ENCODE results near the gene MRPL30. TPM values are rescaled to one million over a fixed set of nuclear protein-coding genes. Genes with fewer than 3 reads are reported as not detected.
A peak's percentile ranks its signal among the peaks of the same experiment; 100 is the strongest.
"Not testable (repeated sequence)": the region's sequence is repeated elsewhere in the genome, so short reads cannot be mapped to it uniquely, and the experiment has no call there.

Gene MRPL30
- total and polyA plus RNA-seq, 5 experiments from 2014 or later, result 19.1 to 23.5 (median 20.7) TPM

DNA sequence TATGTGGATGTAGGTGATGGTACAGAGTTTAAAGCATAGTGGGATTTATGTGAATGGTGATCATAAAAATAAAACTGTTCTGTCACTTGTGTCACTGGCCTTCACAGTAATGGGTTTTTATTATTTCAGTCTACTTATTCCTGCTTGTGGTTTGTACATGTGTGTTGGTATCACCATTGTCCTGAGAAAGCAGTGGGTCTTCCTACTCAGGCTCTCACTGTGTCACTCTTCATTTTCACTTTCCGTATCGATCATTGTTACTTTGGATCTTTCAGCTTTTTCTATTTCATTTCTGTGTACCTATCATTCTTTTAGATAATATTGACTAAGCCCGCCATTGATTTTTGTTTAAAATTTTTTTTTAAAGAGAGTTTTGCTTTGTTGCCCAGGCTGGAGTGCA is 7.4 kb downstream of the MRPL30 start:
- Mint-ChIP-seq H3K27ac (peak overlapping the region in 1 of 10 donors; percentile 36), H3K27me3 (no peaks in the 10 kb centered on the region), H3K36me3 (peaks cover 9 to 62% (median 16%) of the 10 kb centered on the region in 3 donors), H3K9me3 (no peaks in the 10 kb centered on the region), H3K4me3 (no peak overlapping the region), H3K4me1 (peaks cover 8 to 30% (median 23%) of the 10 kb centered on the region in 4 donors)
- POLR2A ChIA-PET, result no interaction called here
- ATAC-seq, result no peak
- DNase-seq, result no peak

DNA sequence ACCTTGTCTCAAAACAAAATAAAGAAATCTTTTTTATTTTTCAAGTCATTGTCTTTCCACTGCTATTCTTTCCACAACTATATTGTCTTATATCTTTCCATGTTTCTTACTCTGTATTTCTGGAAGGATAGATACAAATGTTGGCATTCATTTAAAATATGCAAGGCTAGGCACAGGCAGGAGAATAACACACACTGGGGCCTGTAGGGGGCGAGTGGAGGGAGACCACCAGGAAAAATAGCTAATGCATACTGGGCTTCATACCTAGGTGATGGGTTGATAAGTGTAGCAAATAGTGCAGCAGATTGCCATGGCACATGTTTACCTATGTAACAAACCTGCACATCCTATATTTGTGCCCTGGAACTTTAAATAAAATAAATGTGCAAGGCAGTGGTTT is 9.6 kb downstream of the MRPL30 start:
- no peaks in the 10 kb centered on the region for H3K27me3 Mint-ChIP-seq
- peaks cover 9 to 72% (median 20%) of the 10 kb centered on the region in 3 donors for H3K36me3 Mint-ChIP-seq
- no peaks in the 10 kb centered on the region for H3K9me3 Mint-ChIP-seq
- ATAC-seq (no peak), DNase-seq (no peak)
- peak overlapping the region in 2 of 10 donors; percentile 16 to 66 for H3K27ac Mint-ChIP-seq
- POLR2A ChIA-PET, result no interaction called here
- peaks cover 4 to 17% (median 12%) of the 10 kb centered on the region in 4 donors for H3K4me1 Mint-ChIP-seq
- H3K4me3 Mint-ChIP-seq, result no peak overlapping the region

DNA sequence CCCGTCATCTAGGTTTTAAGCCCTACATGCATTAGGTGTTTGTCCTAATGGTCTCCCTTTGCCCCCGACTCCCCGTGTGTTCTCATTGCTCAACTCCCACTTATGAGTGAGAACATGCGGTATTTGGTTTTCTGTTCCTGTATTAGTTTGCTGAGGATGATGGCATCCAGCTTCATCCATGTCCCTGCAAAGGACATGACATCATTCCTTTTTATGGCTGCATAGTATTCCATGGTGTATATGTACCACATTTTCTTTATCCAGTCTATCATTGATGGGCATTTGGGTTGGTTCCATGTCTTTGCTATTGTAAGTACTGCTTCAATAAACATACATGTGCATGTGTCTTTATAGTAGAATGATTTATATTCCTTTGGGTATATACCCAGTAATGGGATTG is 11.4 kb downstream of the MRPL30 start:
- ATAC-seq, H3K27me3 Mint-ChIP-seq, H3K9me3 Mint-ChIP-seq, POLR2A ChIA-PET, H3K4me3 Mint-ChIP-seq, DNase-seq: not testable (repeated sequence)
- Mint-ChIP-seq H3K27ac (peak overlapping the region in 1 of 10 donors; percentile 51), H3K4me1 (peaks cover 2 to 17% (median 8%) of the 10 kb centered on the region in 4 donors), H3K36me3 (peaks cover 9 to 78% (median 24%) of the 10 kb centered on the region in 3 donors)

DNA sequence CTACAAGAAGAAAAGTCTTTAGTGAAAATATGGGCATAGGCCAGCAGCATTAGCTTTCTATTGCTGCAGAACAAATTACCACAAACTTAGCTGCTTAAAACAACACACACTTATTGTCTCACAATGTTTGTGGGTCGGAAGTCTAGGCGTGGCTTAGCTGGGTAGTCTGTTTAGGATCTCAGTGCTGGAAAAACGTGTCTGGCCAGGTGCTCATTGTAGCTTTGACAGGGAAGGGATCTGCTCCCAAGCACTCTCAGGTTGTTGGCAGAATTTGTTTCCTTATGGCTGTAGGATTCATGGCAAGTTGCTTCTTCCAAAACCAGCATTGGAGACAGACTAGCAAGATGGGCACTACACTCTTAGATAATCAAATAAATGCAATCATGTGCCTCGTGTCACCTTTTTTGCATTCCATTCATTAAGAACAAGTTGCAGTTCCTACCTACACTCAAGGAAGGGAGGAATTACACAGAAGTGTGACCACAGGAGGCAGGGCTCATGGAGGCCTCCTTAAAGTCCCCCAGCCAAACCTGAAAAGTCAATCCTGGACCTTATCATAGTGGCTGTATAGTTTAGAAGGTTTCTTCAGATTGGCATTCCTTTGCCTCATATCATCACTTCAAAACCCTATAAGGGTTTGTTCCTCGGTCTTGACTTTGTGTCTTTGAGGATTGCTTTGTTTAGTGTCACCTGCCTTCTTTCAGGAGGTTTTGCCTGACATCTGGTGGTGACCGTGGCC is 17.3 kb downstream of the MRPL30 start:
- DNase-seq (no peak), ATAC-seq (no peak)
- no peak overlapping the region for H3K4me3 Mint-ChIP-seq
- peaks cover 0 to 36% (median 8%) of the 10 kb centered on the region in 3 donors for H3K36me3 Mint-ChIP-seq
- peak overlapping the region in 8 of 10 donors; percentile 8 to 86 (median 63) for H3K27ac Mint-ChIP-seq
- peaks cover 0 to 1% (median 0%) of the 10 kb centered on the region in 4 donors for H3K4me1 Mint-ChIP-seq
- POLR2A ChIA-PET, result no interaction called here
- no peaks in the 10 kb centered on the region for H3K27me3 Mint-ChIP-seq
- H3K9me3 Mint-ChIP-seq, result no peaks in the 10 kb centered on the region

DNA sequence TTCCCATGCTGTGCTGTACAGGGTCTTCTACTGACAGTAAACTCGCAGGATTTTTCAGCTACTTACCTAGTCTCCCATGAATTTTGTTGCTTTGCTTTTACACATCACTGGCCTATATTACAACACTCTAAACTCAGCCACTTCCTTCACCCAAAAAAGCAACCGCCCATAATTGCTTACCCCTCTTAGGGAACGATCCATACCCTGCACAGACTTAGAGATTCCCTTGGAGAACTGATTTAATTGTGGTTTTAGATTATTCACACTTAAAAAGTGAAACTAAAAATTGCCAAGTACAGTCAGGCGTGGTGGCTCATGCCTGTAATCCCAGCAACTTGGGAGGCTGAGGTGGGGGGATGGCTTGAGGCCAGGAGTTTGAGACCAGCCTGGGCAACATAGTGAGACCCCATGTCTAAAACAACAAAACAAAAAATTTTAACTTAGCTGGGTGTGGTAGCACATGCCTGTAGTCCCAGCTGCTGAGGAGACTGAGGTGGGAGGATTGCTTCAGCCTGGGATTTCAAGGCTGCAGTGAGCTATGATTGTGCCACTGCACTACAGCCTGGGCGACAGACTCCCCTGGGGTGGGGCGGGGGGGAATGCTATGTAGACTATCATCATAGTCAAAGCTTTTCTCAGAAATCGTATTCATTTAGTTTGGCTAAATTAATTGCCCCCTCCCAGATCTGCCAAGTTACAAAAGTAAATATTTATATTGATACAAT is 19.3 kb downstream of the MRPL30 start:
- H3K27ac Mint-ChIP-seq, result peak overlapping the region in 9 of 10 donors; percentile 1 to 71 (median 36)
- H3K27me3 Mint-ChIP-seq, result no peaks in the 10 kb centered on the region
- no peaks in the 10 kb centered on the region for H3K9me3 Mint-ChIP-seq
- no peak for DNase-seq
- no peak overlapping the region for H3K4me3 Mint-ChIP-seq
- ATAC-seq, result no peak
- peaks cover 0 to 3% (median 0%) of the 10 kb centered on the region in 4 donors for H3K4me1 Mint-ChIP-seq
- POLR2A ChIA-PET, result no interaction called here
- peaks cover 0 to 29% (median 7%) of the 10 kb centered on the region in 3 donors for H3K36me3 Mint-ChIP-seq

DNA sequence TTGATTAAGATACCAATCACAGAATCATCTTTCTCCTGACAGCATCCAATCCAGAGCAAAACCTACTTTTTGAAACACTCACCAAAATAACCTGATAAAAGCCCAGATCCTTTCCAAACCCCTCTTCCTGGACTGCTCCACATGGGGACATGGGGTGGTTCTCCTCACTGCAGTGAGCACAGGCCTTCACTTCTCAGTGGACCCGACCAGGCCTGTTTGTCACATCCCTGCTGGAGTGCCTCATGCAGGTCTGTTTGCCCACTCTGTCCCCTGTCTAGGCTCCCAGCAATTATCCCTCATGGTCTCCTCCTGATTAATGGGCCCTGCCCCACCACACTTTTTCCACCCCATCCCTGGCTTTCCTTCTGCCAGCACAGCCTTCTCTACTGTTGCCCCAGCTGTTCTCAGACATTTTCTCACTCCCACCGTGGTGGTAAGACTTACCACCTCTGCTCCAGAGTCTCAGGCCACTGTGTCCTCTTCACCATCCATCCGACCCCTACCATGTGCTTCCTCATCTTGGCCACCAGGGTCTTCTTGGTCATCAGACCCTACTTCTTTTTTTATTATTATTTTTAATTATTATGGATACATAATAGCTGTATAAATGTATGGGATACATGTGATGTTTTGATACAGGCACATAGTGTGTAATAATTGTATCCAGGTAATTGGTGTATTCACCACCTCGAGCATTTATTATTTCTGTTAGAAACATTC is 21.1 kb downstream of the MRPL30 start:
- H3K4me1 Mint-ChIP-seq, result peaks cover 0 to 3% (median 0%) of the 10 kb centered on the region in 4 donors
- H3K4me3 Mint-ChIP-seq, result no peak overlapping the region
- H3K9me3 Mint-ChIP-seq, result peaks cover 0 to 3% (median 0%) of the 10 kb centered on the region in 9 donors
- H3K36me3 Mint-ChIP-seq, result peaks cover 0 to 11% (median 8%) of the 10 kb centered on the region in 3 donors
- ATAC-seq (no peak), DNase-seq (no peak)
- POLR2A ChIA-PET, result no interaction called here
- H3K27ac Mint-ChIP-seq, result peak overlapping the region in 8 of 10 donors; percentile 2 to 87 (median 63)
- no peaks in the 10 kb centered on the region for H3K27me3 Mint-ChIP-seq

DNA sequence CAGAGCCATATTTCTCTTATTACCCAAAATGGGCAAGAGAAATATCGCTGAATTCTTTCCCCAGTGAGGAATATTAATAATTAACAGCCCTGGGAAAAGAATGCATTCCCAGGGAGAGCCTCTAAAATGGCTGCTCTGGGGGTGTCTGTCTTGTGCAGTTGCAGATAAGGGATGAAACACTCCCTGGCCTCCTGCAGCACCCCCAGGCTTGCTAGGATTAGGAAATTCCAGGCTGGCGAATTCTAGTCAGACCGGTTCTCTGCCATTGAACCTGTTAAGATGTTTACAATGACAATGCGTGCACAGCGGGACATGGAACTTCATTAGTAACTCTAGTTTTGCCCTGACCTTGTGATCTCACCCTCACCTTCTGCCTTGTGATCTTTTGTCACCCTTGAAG is 24.5 kb downstream of the MRPL30 start:
- Mint-ChIP-seq H3K27me3 (no peaks in the 10 kb centered on the region), H3K4me3 (no peak overlapping the region), H3K36me3 (peaks cover 0 to 24% (median 13%) of the 10 kb centered on the region in 3 donors), H3K9me3 (peaks cover 0 to 3% (median 0%) of the 10 kb centered on the region in 9 donors), H3K4me1 (peaks cover 0 to 1% (median 0%) of the 10 kb centered on the region in 4 donors), H3K27ac (no peak overlapping the region)
- DNase-seq (no peak), ATAC-seq (no peak)
- POLR2A ChIA-PET, result no interaction called here

DNA sequence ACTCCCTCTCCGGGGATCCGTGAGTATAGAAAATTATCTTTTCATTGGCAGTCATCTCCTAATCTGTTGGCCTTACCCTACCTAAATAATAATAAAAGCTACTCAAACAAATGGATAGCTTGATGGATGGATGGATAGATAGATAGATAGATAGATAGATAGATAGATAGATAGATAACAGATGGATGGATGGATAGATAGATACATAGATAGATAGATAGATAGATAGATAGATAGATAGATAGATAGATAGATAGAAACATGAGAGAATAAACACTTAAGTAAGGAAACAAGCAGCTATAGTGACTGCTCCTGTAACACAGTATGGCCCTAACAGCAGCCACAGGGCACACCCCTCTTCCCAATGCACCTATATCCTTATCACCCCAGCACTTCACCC is 35.1 kb downstream of the MRPL30 start:
- POLR2A ChIA-PET, result no interaction called here
- DNase-seq (no peak), ATAC-seq (no peak)
- H3K27ac Mint-ChIP-seq, result no peak overlapping the region
- no peaks in the 10 kb centered on the region for H3K27me3 Mint-ChIP-seq
- no peaks in the 10 kb centered on the region for H3K9me3 Mint-ChIP-seq
- H3K36me3 Mint-ChIP-seq, result peaks cover 12 to 26% (median 21%) of the 10 kb centered on the region in 3 donors
- H3K4me3 Mint-ChIP-seq, result no peak overlapping the region
- peaks cover 0 to 4% (median 0%) of the 10 kb centered on the region in 4 donors for H3K4me1 Mint-ChIP-seq

DNA sequence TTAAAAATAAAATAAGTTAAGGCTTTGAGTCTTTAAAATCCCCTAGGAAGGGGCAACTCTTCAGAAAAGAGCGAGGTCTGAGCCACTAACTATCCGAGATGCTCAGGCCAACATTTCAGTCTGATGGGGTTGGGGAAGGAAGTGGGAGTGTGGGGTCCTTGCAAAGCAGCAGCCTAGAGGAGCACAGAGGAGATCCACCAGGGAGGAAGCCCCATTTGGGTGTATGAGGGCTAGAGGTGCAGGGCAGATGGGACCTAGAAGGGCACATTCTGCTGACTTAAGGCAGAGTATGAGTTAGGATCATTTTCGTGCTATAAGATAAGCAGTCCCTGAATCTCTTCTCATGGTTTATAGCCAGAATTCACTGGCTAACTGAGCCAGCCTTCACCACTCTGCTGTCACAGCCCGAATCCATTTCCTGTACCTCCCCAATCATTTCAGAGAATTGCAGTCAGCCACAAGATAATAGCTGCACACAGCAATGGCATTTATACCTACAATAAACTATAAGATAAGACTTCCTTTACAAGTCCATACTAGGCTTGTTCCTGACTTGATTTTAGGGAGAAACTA is 37.0 kb downstream of the MRPL30 start:
- peaks cover 17 to 33% (median 26%) of the 10 kb centered on the region in 3 donors for H3K36me3 Mint-ChIP-seq

DNA sequence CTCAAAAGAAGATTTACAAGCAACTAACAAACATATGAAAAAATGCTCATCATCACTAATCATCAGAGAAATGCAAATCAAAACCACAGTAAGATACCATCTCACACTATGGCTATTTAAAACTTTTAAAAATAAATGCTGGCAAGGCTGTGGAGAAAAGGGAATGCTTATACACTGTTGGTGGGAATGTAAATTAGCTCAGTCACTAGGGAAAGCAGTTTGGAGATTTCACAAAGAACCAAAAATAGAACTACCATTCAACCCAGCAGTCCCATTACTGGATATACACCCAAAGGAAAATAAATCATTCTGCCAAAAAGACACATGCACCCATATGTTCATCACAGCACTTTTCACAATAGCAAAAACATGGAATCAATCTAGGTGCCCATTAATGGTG is 52.2 kb downstream of the MRPL30 start:
- POLR2A ChIA-PET, H3K27ac Mint-ChIP-seq, H3K4me3 Mint-ChIP-seq, H3K4me1 Mint-ChIP-seq, H3K27me3 Mint-ChIP-seq, DNase-seq, ATAC-seq: not testable (repeated sequence)
- Mint-ChIP-seq H3K36me3 (peaks cover 2 to 35% (median 10%) of the 10 kb centered on the region in 3 donors), H3K9me3 (peaks cover 10 to 47% (median 31%) of the 10 kb centered on the region in 9 donors)

More for the DNA sequence above, 37.0 kb downstream of the MRPL30 start:
- POLR2A ChIA-PET, result no interaction called here
- H3K9me3 Mint-ChIP-seq, result no peaks in the 10 kb centered on the region
- H3K27ac Mint-ChIP-seq, result peak overlapping the region in 1 of 10 donors; percentile 52
- H3K4me1 Mint-ChIP-seq, result peaks cover 0 to 4% (median 0%) of the 10 kb centered on the region in 4 donors
- no peaks in the 10 kb centered on the region for H3K27me3 Mint-ChIP-seq
- no peak for DNase-seq
- no peak overlapping the region for H3K4me3 Mint-ChIP-seq
- no peak for ATAC-seq

DNA sequence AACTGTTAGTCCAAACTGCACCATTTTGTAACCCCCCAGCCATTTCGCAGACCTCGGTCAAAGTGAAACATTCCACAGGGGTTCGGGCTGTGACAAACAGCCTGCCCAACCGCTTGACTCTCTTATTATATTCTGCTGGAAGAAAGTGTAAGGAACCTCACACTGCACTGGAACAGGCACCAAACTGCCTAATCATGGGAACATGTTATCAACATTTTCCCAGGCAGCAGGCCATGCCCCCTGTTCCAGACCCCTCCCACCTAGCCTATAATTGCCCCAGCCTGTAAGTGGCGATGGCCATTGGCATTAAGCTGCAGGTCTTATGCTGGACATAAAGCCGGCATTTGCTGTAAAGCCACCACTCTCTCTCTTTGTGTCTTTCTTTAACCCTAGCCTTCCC is 57.6 kb downstream of the MRPL30 start:
- POLR2A ChIA-PET, result no interaction called here
- Mint-ChIP-seq H3K27ac (no peak overlapping the region), H3K36me3 (peaks cover 2 to 4% (median 3%) of the 10 kb centered on the region in 3 donors), H3K4me1 (no peaks in the 10 kb centered on the region), H3K27me3 (no peaks in the 10 kb centered on the region), H3K4me3 (no peak overlapping the region), H3K9me3 (peaks cover 0 to 10% (median 4%) of the 10 kb centered on the region in 9 donors)
- DNase-seq (no peak), ATAC-seq (no peak)

DNA sequence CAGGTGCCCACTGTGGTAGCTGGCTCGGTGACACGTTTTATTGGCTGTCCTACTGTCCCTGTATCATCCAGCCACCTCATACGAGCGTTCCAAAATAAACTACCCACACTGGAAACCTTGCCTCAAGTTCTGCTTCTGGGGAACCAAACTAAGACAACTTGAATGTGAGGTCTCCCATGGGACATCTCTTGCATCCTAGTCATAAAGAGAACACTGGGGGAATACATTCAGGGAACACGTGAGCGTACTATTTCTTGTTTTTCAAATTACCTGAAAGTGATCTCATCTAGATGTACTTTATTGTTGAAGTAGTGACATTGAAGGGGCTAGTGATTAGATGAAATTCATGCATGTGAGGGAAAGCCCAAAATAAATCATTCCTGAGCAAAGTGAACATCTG is 59.4 kb downstream of the MRPL30 start:
- H3K9me3 Mint-ChIP-seq, result no peaks in the 10 kb centered on the region
- H3K36me3 Mint-ChIP-seq, result peaks cover 0 to 4% (median 2%) of the 10 kb centered on the region in 3 donors
- POLR2A ChIA-PET, result no interaction called here
- no peak overlapping the region for H3K4me3 Mint-ChIP-seq
- no peak overlapping the region for H3K27ac Mint-ChIP-seq
- DNase-seq (no peak), ATAC-seq (no peak)
- H3K27me3 Mint-ChIP-seq, result no peaks in the 10 kb centered on the region
- H3K4me1 Mint-ChIP-seq, result no peaks in the 10 kb centered on the region

Measured in naive thymus-derived CD8-positive, alpha-beta T cell (primary cell).